ENCODE data around the gene KAZN.

KAZN gene

GRCh38 chr1:14795589-14795988 is 197.1 kb downstream of the KAZN start:
- in situ Hi-C loops (cut with MboI; ENCODE audit: low sequenced_read_pairs, unreplicated experiment) = no loop called here
- TF ChIP-seq, protein P1, sequence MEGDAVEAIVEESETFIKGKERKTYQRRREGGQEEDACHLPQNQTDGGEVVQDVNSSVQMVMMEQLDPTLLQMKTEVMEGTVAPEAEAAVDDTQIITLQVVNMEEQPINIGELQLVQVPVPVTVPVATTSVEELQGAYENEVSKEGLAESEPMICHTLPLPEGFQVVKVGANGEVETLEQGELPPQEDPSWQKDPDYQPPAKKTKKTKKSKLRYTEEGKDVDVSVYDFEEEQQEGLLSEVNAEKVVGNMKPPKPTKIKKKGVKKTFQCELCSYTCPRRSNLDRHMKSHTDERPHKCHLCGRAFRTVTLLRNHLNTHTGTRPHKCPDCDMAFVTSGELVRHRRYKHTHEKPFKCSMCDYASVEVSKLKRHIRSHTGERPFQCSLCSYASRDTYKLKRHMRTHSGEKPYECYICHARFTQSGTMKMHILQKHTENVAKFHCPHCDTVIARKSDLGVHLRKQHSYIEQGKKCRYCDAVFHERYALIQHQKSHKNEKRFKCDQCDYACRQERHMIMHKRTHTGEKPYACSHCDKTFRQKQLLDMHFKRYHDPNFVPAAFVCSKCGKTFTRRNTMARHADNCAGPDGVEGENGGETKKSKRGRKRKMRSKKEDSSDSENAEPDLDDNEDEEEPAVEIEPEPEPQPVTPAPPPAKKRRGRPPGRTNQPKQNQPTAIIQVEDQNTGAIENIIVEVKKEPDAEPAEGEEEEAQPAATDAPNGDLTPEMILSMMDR (IDR thresholded peaks at IDR 0.05; ENCODE audit: borderline replicate concordance, control extremely low read depth, extremely low read depth, insufficient read depth, missing control alignments) = no peak
- DNase-seq (ENCODE audit: low spot score) = no peak

DNA sequence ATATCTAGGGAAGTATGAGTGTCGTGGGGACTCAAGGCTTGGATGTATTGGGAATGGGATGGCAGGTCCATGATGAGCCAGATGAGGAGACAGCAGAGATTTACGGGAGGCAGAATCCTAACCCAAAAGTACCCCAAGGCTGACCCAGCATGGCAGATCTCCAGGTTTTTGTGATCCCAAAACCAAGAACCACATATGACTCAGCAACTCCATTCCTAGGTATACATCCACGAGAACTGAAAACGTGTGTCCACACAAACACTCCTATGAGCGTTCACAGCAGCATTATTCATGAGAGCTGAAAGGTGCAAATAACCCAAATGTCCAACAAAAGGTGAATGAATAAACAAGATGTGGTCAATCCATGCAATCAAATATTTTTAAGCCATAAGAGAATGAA is 201.5 kb downstream of the KAZN start:
- in situ Hi-C loops (cut with MboI; ENCODE audit: low sequenced_read_pairs, unreplicated experiment) = no loop called here
- TF ChIP-seq, protein P1 (IDR thresholded peaks at IDR 0.05; ENCODE audit: borderline replicate concordance, control extremely low read depth, extremely low read depth, insufficient read depth, missing control alignments) = no peak
- no peak for DNase-seq (ENCODE audit: low spot score)

- no peak for DNase-seq (ENCODE audit: low spot score)
- in situ Hi-C loops (cut with MboI; ENCODE audit: low sequenced_read_pairs, unreplicated experiment) = no loop called here
- TF ChIP-seq, protein P1 (IDR thresholded peaks at IDR 0.05; ENCODE audit: borderline replicate concordance, control extremely low read depth, extremely low read depth, insufficient read depth, missing control alignments) = no peak
Observed at GRCh38 chr1:14800500-14801076, 202.1 kb downstream of the KAZN start.

GRCh38 chr1:14803002-14803789 is 204.7 kb downstream of the KAZN start:
- DNase-seq (ENCODE audit: low spot score) = no peak
- TF ChIP-seq, protein P1 (IDR thresholded peaks at IDR 0.05; ENCODE audit: borderline replicate concordance, control extremely low read depth, extremely low read depth, insufficient read depth, missing control alignments) = no peak
- in situ Hi-C loops (cut with MboI; ENCODE audit: low sequenced_read_pairs, unreplicated experiment) = no loop called here

DNA sequence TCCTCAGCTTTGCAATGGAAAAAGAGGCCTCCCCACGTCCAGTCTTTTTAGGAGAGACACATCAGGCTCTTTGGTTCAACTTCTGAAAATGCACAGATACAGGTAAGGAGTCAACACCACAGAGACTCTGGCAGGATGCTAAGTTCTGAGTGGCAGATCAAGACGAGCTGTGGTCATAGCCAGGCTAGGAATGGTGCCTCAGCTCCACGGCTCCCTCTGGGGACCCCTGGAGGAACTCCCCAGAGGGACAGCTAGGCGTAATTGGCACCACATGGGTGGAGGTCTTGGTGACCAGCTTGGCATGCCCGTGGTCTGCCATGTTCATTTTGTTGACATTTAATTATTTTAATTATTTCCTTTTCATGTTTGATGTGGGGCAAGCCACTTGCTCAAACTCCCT is 206.1 kb downstream of the KAZN start:
- in situ Hi-C loops (cut with MboI; ENCODE audit: low sequenced_read_pairs, unreplicated experiment) = no loop called here
- TF ChIP-seq, protein P1 (IDR thresholded peaks at IDR 0.05; ENCODE audit: borderline replicate concordance, control extremely low read depth, extremely low read depth, insufficient read depth, missing control alignments) = no peak
- no peak for DNase-seq (ENCODE audit: low spot score)

GRCh38 chr1:14806772-14807171 is 208.3 kb downstream of the KAZN start:
- in situ Hi-C loops (cut with MboI; ENCODE audit: low sequenced_read_pairs, unreplicated experiment) = no loop called here
- no peak for DNase-seq (ENCODE audit: low spot score)
- TF ChIP-seq, protein P1 (IDR thresholded peaks at IDR 0.05; ENCODE audit: borderline replicate concordance, control extremely low read depth, extremely low read depth, insufficient read depth, missing control alignments) = no peak
